ENCODE measurements around the gene RELCH.

Gene RELCH

GRCh38 chr18:62347089-62347506 is 160.0 kb downstream of the RELCH start:
- TF ChIP-seq CTCF (IDR thresholded peaks at IDR 0.05), result no peak
- TF ChIP-seq ZFX (IDR thresholded peaks at IDR 0.05; ENCODE audit: borderline replicate concordance), result no peak
- no peak overlapping the region for H3K27ac ChIP-seq

GRCh38 chr18:62348474-62348873 is 161.4 kb downstream of the RELCH start:
- TF ChIP-seq CTCF (IDR thresholded peaks at IDR 0.05), result no peak
- TF ChIP-seq ZFX (IDR thresholded peaks at IDR 0.05; ENCODE audit: borderline replicate concordance), result no peak
- no peak overlapping the region for H3K27ac ChIP-seq

- no peak for TF ChIP-seq CTCF (IDR thresholded peaks at IDR 0.05)
- TF ChIP-seq ZFX (IDR thresholded peaks at IDR 0.05; ENCODE audit: borderline replicate concordance), result no peak
- no peak overlapping the region for H3K27ac ChIP-seq
Measured at GRCh38 chr18:62353170-62353569, 166.1 kb downstream of the RELCH start.

GRCh38 chr18:62354151-62354550 is 167.1 kb downstream of the RELCH start:
- TF ChIP-seq ZFX (IDR thresholded peaks at IDR 0.05; ENCODE audit: borderline replicate concordance), result no peak
- TF ChIP-seq CTCF (IDR thresholded peaks at IDR 0.05), result no peak
- no peak overlapping the region for H3K27ac ChIP-seq

GRCh38 chr18:62357079-62357719 is 170.1 kb downstream of the RELCH start:
- no peak for TF ChIP-seq ZFX (IDR thresholded peaks at IDR 0.05; ENCODE audit: borderline replicate concordance)
- no peak for TF ChIP-seq CTCF (IDR thresholded peaks at IDR 0.05)
- H3K27ac ChIP-seq, result no peak overlapping the region

Measured in 22Rv1 (cell line).